WTC11 (cell line): ENCODE measurements around the gene ILRUN. TPM values are rescaled to one million over a fixed set of nuclear protein-coding genes. Genes with fewer than 3 reads are reported as not detected.
"Not testable (repeated sequence)": the region's sequence is repeated elsewhere in the genome, so short reads cannot be mapped to it uniquely, and the experiment has no call there.

Source experiments
- ATAC-seq: fragments of 200-7000 bp; cut with Tn5 transposase; 2 replicates; pipeline ENCODE4 v1.10.0; 2021; ENCODE audit warnings: mild to moderate bottlenecking, moderate library complexity
- CTCF ChIA-PET: fragments of 300-600 bp; sonication (Branson Sonifier 250); formaldehyde crosslinking; loops from one replicate; lab custom pipeline; 2021; ENCODE audit warnings: antibody characterized with exemption; lab: Charles Lee
- POLR2A ChIA-PET: fragments of 350-600 bp; sonication (Branson Sonifier 250); formaldehyde crosslinking; loops from one replicate; lab custom pipeline; 2021; ENCODE audit warnings: antibody characterized with exemption; lab: Charles Lee
- DNase-seq: peaks from one replicate; pipeline ENCODE4 v3.0.0; 2021; ENCODE audit warnings: low spot score
- H3K27ac Mint-ChIP-seq: 2 replicates; pipeline ENCODE4 v1.8.0; 2021; ENCODE audit warnings: mixed read lengths
- H3K27me3 Mint-ChIP-seq: 2 replicates; pipeline ENCODE4 v1.8.0; 2021; ENCODE audit warnings: low read depth, mild to moderate bottlenecking, moderate library complexity, mixed read lengths
- H3K36me3 Mint-ChIP-seq: 2 replicates; pipeline ENCODE4 v1.8.0; 2021; ENCODE audit warnings: mixed read lengths
- H3K4me1 Mint-ChIP-seq: 2 replicates; pipeline ENCODE4 v1.8.0; 2022; ENCODE audit warnings: mixed read lengths
- H3K4me3 Mint-ChIP-seq: 2 replicates; pipeline ENCODE4 v1.8.0; 2021; ENCODE audit warnings: mild to moderate bottlenecking, moderate library complexity, mixed read lengths
- H3K9me3 Mint-ChIP-seq: 2 replicates; pipeline ENCODE4 v1.8.0; 2021; ENCODE audit warnings: mixed read lengths
- CREB1 ChIP-seq: sonication (generic); formaldehyde crosslinking; IDR thresholded peaks from 2 replicates; pipeline ENCODE4 v1.8.0; 2023; ENCODE audit warnings: mild to moderate bottlenecking, missing genetic modification reagents
- GRHL2 ChIP-seq: fragments of 250-450 bp; sonication (Bioruptor Pico); IDR thresholded peaks from 2 replicates; pipeline ENCODE4 v1.8.0; 2022; ENCODE audit warnings: mild to moderate bottlenecking, moderate library complexity; ENCODE audit not compliant: insufficient replicate concordance, severe bottlenecking
- NR3C1 ChIP-seq: sonication (generic); formaldehyde crosslinking; conservative IDR thresholded peaks from 2 replicates; pipeline ENCODE4 v1.8.1; 2023; ENCODE audit warnings: low read depth, mild to moderate bottlenecking, missing genetic modification reagents
- SMAD4 ChIP-seq: sonication (generic); formaldehyde crosslinking; IDR thresholded peaks from 2 replicates; pipeline ENCODE4 v1.8.0; 2022; ENCODE audit warnings: mild to moderate bottlenecking, missing genetic modification reagents
- ZNF416 ChIP-seq: fragments of 250-450 bp; sonication (Bioruptor Pico); IDR thresholded peaks from 2 replicates; pipeline ENCODE4 v1.9.0; 2021; ENCODE audit warnings: mild to moderate bottlenecking, inconsistent platforms
- total RNA-seq: library from RNA; stranded (reverse); gene quantifications from 3 replicates; pipeline ENCODE4 v1.2.3, GENCODE V29; 2021
- TF ChIP-seq, protein P1 (sequence below): sonication (generic); formaldehyde crosslinking; IDR thresholded peaks from 2 replicates; pipeline ENCODE4 v1.8.0; 2022; ENCODE audit warnings: mild to moderate bottlenecking, missing genetic modification reagents
- TF ChIP-seq, protein P2 (sequence below): sonication (generic); formaldehyde crosslinking; IDR thresholded peaks from 2 replicates; pipeline ENCODE4 v1.8.1; 2023; ENCODE audit warnings: mild to moderate bottlenecking, moderate library complexity, missing genetic modification reagents
- TF ChIP-seq, protein P3 (sequence below): sonication (generic); formaldehyde crosslinking; conservative IDR thresholded peaks from 2 replicates; pipeline ENCODE4 v1.8.1; 2023; ENCODE audit warnings: mild to moderate bottlenecking, low read depth, missing genetic modification reagents, moderate library complexity
- TF ChIP-seq, protein P4 (sequence below): fragments of 250-450 bp; sonication (Bioruptor Pico); IDR thresholded peaks from 2 replicates; pipeline ENCODE4 v1.9.0; 2021; ENCODE audit warnings: mild to moderate bottlenecking, borderline replicate concordance
- TF ChIP-seq, protein P5 (sequence below): sonication (generic); formaldehyde crosslinking; IDR thresholded peaks from 2 replicates; pipeline ENCODE4 v1.8.1; 2023; ENCODE audit warnings: mild to moderate bottlenecking, missing genetic modification reagents, borderline replicate concordance

ILRUN gene
- total RNA-seq, 1 experiment from 2014 or later, result 75.5 TPM

DNA sequence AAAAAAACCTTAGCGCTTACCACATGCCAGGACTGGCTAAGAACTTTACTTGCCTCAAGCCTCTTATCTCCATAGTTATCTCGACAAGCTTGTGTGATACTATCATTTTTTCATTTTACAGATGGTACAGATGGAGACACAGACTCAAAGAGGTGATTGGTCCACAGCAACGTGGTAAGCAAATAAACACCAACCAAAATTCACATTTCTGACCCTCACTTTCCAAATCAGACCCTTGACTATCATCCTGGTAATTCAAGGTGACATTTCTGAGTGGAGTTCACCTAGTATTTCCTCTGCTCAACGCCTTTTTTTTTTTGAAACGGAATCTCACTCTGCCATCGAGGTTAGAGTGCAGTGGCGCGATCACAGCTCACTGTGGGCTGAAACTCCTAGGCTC, 25.9 kb upstream of the ILRUN start:
- H3K36me3 Mint-ChIP-seq, result peaks cover 5% of the 10 kb centered on the region; the same call in 1 of the 2 replicates
- no peaks in the 10 kb centered on the region; the same call in 1 of the 2 replicates for H3K27me3 Mint-ChIP-seq
- no peak overlapping the region for H3K4me3 Mint-ChIP-seq
- peaks cover 27% of the 10 kb centered on the region for H3K4me1 Mint-ChIP-seq
- DNase-seq (no peak), ATAC-seq (no peak)
- POLR2A ChIA-PET, result interaction anchor here (0.7 kb wide), 1 partner anchor 422 kb away, joined by 5 read pairs; no protein-coding TSS in a partner anchor
- peak overlapping the region; percentile 83; the same call in 1 of the 2 replicates for H3K27ac Mint-ChIP-seq
- CTCF ChIA-PET, result no interaction called here
- peaks cover 6% of the 10 kb centered on the region for H3K9me3 Mint-ChIP-seq
- TF ChIP-seq CREB1 (CRISPR knock-in tag), result no peak
- TF ChIP-seq SMAD4 (CRISPR knock-in tag), result no peak
- TF ChIP-seq ZNF416 (CRISPR knock-in tag), result no peak

DNA sequence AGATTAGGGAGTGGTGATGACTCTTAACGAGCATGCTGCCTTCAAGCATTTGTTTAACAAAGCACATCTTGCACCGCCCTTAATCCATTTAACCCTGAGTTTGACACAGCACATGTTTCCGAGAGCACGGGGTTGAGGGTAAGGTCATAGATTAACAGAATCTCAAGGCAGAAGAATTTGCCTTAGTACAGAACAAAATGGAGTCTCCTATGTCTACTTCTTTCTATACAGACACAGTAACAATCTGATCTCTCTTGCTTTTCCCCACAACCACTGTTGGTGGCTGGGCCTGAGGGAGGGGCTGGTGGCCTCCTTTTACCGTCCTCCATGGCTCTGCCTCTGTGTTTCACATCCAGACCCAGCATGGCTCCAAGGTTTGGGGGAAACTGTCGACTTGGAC, 23.6 kb upstream of the ILRUN start:
- peak; percentile 50 for ATAC-seq
- H3K27ac Mint-ChIP-seq, result peak overlapping the region; percentile 72

DNA sequence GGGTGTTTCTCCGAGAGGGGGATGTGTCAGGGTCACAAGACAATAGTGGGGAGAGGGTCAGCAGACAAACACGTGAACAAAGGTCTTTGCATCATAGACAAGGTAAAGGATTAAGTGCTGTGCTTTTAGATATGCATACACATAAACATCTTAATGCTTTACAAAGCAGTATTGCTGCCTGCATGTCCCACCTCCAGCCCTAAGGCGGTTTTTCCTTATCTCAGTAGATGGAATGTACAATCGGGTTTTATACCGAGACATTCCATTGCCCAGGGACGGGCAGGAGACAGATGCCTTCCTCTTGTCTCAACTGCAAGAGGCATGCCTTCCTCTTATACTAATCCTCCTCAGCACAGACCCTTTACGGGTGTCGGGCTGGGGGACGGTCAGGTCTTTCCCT, 23.1 kb upstream of the ILRUN start:
- POLR2A ChIA-PET, H3K9me3 Mint-ChIP-seq, H3K27me3 Mint-ChIP-seq, H3K36me3 Mint-ChIP-seq, DNase-seq, ATAC-seq, CTCF ChIA-PET: not testable (repeated sequence)
- Mint-ChIP-seq H3K4me1 (peaks cover 27% of the 10 kb centered on the region), H3K4me3 (peak overlapping the region; percentile 48), H3K27ac (peak overlapping the region; percentile 94; the same call in 1 of the 2 replicates)

More for the DNA sequence above, 23.6 kb upstream of the ILRUN start:
- DNase-seq, H3K27me3 Mint-ChIP-seq, H3K9me3 Mint-ChIP-seq: not testable (repeated sequence)
- Mint-ChIP-seq H3K4me3 (peak overlapping the region; percentile 48), H3K4me1 (peaks cover 27% of the 10 kb centered on the region)
- TF ChIP-seq, protein P1, sequence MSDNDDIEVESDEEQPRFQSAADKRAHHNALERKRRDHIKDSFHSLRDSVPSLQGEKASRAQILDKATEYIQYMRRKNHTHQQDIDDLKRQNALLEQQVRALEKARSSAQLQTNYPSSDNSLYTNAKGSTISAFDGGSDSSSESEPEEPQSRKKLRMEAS (CRISPR knock-in tag), result peak; percentile 53; the same call in 1 of the 2 replicates
- TF ChIP-seq, all 79 proteins: peak for 1; not testable (repeated sequence) for 78
- H3K36me3 Mint-ChIP-seq, POLR2A ChIA-PET, CTCF ChIA-PET: not testable (repeated sequence)

DNA sequence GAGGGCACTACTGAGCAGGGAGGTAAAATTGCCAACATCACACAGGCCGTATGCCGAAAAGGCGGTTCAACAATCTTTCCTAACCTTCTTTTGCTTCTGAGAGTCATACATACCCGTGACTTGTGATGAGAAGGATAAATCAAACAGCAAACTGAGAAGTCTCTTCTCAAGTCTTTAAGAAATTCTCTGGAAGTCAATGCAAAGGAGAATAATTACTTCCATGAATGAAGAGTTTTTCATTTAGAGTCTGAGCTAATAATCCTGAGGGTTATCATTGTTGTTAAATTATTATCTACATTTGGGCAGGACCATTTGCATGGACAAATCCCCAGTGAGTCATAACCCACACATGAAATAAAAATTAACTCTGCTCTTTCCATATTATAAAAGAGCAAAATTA, 22.4 kb upstream of the ILRUN start:
- Mint-ChIP-seq H3K9me3 (no peaks in the 10 kb centered on the region), H3K4me1 (peaks cover 27% of the 10 kb centered on the region), H3K27ac (peak overlapping the region; percentile 94; the same call in 1 of the 2 replicates), H3K36me3 (no peaks in the 10 kb centered on the region), H3K4me3 (peak overlapping the region; percentile 48), H3K27me3 (no peaks in the 10 kb centered on the region; the same call in 1 of the 2 replicates)
- no peak for TF ChIP-seq GRHL2 (CRISPR knock-in tag)
- TF ChIP-seq, protein P2, sequence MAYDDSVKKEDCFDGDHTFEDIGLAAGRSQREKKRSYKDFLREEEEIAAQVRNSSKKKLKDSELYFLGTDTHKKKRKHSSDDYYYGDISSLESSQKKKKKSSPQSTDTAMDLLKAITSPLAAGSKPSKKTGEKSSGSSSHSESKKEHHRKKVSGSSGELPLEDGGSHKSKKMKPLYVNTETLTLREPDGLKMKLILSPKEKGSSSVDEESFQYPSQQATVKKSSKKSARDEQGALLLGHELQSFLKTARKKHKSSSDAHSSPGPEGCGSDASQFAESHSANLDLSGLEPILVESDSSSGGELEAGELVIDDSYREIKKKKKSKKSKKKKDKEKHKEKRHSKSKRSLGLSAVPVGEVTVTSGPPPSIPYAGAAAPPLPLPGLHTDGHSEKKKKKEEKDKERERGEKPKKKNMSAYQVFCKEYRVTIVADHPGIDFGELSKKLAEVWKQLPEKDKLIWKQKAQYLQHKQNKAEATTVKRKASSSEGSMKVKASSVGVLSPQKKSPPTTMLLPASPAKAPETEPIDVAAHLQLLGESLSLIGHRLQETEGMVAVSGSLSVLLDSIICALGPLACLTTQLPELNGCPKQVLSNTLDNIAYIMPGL, result no peak
- TF ChIP-seq, protein P3, sequence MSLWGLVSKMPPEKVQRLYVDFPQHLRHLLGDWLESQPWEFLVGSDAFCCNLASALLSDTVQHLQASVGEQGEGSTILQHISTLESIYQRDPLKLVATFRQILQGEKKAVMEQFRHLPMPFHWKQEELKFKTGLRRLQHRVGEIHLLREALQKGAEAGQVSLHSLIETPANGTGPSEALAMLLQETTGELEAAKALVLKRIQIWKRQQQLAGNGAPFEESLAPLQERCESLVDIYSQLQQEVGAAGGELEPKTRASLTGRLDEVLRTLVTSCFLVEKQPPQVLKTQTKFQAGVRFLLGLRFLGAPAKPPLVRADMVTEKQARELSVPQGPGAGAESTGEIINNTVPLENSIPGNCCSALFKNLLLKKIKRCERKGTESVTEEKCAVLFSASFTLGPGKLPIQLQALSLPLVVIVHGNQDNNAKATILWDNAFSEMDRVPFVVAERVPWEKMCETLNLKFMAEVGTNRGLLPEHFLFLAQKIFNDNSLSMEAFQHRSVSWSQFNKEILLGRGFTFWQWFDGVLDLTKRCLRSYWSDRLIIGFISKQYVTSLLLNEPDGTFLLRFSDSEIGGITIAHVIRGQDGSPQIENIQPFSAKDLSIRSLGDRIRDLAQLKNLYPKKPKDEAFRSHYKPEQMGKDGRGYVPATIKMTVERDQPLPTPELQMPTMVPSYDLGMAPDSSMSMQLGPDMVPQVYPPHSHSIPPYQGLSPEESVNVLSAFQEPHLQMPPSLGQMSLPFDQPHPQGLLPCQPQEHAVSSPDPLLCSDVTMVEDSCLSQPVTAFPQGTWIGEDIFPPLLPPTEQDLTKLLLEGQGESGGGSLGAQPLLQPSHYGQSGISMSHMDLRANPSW (CRISPR knock-in tag), result no peak
- no peak for DNase-seq
- no peak for ATAC-seq
- POLR2A ChIA-PET, result no interaction called here
- CTCF ChIA-PET, result no interaction called here

DNA sequence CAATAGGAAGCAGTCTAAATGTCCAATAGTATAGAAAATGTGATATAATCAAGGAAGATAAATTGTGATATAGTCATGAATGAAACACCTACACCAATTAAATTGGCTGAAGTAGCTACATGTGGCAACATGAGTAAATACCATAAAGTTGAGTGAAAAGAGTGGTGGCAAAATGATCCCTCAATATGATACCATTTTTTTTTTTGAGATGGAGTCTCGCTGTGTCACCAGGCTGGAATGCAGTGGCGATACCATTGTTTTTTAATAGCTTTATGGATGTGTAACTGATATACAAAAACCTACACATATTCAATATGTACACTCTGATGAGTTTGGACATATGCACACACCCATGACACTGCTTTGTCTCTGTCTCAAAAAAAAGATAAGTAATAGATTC, 20.9 kb upstream of the ILRUN start:
- ATAC-seq (no peak), DNase-seq (no peak)
- Mint-ChIP-seq H3K4me1 (peaks cover 15% of the 10 kb centered on the region), H3K9me3 (no peaks in the 10 kb centered on the region), H3K27me3 (no peaks in the 10 kb centered on the region; the same call in 1 of the 2 replicates), H3K36me3 (no peaks in the 10 kb centered on the region), H3K4me3 (no peak overlapping the region), H3K27ac (no peak overlapping the region)
- ChIA-PET CTCF (interaction anchor here (0.7 kb wide), 1 partner anchor 243 kb away, joined by 3 read pairs; no protein-coding TSS in a partner anchor), POLR2A (no interaction called here)
- TF ChIP-seq NR3C1 (CRISPR knock-in tag), result no peak
- TF ChIP-seq, protein P4, sequence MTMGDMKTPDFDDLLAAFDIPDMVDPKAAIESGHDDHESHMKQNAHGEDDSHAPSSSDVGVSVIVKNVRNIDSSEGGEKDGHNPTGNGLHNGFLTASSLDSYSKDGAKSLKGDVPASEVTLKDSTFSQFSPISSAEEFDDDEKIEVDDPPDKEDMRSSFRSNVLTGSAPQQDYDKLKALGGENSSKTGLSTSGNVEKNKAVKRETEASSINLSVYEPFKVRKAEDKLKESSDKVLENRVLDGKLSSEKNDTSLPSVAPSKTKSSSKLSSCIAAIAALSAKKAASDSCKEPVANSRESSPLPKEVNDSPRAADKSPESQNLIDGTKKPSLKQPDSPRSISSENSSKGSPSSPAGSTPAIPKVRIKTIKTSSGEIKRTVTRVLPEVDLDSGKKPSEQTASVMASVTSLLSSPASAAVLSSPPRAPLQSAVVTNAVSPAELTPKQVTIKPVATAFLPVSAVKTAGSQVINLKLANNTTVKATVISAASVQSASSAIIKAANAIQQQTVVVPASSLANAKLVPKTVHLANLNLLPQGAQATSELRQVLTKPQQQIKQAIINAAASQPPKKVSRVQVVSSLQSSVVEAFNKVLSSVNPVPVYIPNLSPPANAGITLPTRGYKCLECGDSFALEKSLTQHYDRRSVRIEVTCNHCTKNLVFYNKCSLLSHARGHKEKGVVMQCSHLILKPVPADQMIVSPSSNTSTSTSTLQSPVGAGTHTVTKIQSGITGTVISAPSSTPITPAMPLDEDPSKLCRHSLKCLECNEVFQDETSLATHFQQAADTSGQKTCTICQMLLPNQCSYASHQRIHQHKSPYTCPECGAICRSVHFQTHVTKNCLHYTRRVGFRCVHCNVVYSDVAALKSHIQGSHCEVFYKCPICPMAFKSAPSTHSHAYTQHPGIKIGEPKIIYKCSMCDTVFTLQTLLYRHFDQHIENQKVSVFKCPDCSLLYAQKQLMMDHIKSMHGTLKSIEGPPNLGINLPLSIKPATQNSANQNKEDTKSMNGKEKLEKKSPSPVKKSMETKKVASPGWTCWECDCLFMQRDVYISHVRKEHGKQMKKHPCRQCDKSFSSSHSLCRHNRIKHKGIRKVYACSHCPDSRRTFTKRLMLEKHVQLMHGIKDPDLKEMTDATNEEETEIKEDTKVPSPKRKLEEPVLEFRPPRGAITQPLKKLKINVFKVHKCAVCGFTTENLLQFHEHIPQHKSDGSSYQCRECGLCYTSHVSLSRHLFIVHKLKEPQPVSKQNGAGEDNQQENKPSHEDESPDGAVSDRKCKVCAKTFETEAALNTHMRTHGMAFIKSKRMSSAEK (CRISPR knock-in tag), result no peak
- TF ChIP-seq, protein P5, sequence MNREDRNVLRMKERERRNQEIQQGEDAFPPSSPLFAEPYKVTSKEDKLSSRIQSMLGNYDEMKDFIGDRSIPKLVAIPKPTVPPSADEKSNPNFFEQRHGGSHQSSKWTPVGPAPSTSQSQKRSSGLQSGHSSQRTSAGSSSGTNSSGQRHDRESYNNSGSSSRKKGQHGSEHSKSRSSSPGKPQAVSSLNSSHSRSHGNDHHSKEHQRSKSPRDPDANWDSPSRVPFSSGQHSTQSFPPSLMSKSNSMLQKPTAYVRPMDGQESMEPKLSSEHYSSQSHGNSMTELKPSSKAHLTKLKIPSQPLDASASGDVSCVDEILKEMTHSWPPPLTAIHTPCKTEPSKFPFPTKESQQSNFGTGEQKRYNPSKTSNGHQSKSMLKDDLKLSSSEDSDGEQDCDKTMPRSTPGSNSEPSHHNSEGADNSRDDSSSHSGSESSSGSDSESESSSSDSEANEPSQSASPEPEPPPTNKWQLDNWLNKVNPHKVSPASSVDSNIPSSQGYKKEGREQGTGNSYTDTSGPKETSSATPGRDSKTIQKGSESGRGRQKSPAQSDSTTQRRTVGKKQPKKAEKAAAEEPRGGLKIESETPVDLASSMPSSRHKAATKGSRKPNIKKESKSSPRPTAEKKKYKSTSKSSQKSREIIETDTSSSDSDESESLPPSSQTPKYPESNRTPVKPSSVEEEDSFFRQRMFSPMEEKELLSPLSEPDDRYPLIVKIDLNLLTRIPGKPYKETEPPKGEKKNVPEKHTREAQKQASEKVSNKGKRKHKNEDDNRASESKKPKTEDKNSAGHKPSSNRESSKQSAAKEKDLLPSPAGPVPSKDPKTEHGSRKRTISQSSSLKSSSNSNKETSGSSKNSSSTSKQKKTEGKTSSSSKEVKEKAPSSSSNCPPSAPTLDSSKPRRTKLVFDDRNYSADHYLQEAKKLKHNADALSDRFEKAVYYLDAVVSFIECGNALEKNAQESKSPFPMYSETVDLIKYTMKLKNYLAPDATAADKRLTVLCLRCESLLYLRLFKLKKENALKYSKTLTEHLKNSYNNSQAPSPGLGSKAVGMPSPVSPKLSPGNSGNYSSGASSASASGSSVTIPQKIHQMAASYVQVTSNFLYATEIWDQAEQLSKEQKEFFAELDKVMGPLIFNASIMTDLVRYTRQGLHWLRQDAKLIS (CRISPR knock-in tag), result no peak
